ENCODE measurements around the gene TMEM240. TPM values are rescaled to one million over a fixed set of nuclear protein-coding genes. Genes with fewer than 3 reads are reported as not detected.
"Not testable (repeated sequence)": the region's sequence is repeated elsewhere in the genome, so short reads cannot be mapped to it uniquely, and the experiment has no call there.

TMEM240 gene
- polyA plus RNA-seq, 6 donors from 2014 or later, result not detected

DNA sequence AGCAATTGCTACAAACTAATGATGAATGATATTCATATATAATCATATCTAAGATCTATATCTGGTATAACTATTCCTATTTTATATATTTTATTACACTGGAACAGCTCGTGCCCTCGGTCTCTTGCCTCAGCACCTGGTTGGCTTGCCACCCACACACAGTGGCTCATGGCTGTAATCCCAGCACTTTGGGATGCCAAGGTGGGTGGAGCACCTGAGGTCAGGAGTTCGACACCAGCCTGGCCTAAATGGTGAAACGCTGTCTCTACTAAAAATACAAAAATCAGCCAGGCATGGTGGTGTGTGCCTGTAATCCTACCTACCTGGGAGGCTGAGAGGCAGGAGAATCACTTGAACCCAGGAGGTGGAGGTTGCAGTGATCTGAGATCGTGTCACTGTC, 34.6 kb downstream of the TMEM240 start:
- not testable (repeated sequence) for H3K27me3 Mint-ChIP-seq; DNase-seq; H3K36me3 Mint-ChIP-seq; ATAC-seq (ENCODE audit: low read depth in 2 of 2); H3K9me3 Mint-ChIP-seq
- peaks cover 11 to 16% (median 11%) of the 10 kb centered on the region in 3 donors for H3K4me1 Mint-ChIP-seq
- peak overlapping the region in 7 of 8 donors; percentile 72 to 92 (median 86) for H3K4me3 Mint-ChIP-seq
- H3K27ac Mint-ChIP-seq, result peak overlapping the region in 5 of 6 donors; percentile 78 to 99 (median 98)

DNA sequence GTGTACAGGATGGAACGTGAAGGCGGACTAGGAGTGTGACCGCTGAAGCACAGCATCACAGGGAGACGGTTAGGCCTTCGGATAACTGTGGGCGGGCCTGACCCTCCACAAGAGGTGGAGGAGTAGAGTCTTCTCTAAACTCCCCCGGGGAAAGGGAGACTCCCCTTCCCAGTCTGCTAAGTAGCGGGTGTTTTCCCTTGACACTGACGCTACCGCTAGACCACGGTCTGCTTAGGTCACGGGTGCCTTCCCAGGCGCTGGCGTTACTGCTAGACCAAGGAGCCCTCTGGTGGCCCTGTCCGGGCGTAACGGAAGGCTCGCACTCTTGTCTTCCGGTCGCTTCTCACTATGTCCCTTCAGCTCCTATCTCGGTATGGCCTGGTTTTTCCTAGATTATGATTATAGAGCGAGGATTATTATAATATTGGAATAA, 35.0 kb downstream of the TMEM240 start:
- not testable (repeated sequence) for H3K36me3 Mint-ChIP-seq, H3K9me3 Mint-ChIP-seq, H3K27me3 Mint-ChIP-seq
- Mint-ChIP-seq H3K27ac (peak overlapping the region; percentile 95 to 99 (median 98)), H3K4me3 (peak overlapping the region; percentile 72 to 92 (median 84)), H3K4me1 (peaks cover 10 to 14% (median 10%) of the 10 kb centered on the region in 3 donors)
- peak; percentile 34 for DNase-seq
- ATAC-seq (ENCODE audit: low read depth in 2 of 2), result peak; percentile 82 to 87

- H3K27ac Mint-ChIP-seq, result peak overlapping the region; percentile 95 to 99 (median 98)
- peaks cover 10 to 14% (median 10%) of the 10 kb centered on the region in 3 donors for H3K4me1 Mint-ChIP-seq
- ATAC-seq (ENCODE audit: low read depth in 2 of 2), result peak; percentile 44 to 51
- not testable (repeated sequence) for H3K36me3 Mint-ChIP-seq, H3K27me3 Mint-ChIP-seq, H3K9me3 Mint-ChIP-seq
- H3K4me3 Mint-ChIP-seq, result peak overlapping the region; percentile 72 to 92 (median 84)
- DNase-seq, result peak; percentile 51
Measured at GRCh38 chr1:1504777-1505365, 35.6 kb downstream of the TMEM240 start.

GRCh38 chr1:1495461-1495975, 44.9 kb downstream of the TMEM240 start:
- peaks cover 12 to 17% of the 10 kb centered on the region in 2 donors for H3K36me3 Mint-ChIP-seq
- H3K9me3 Mint-ChIP-seq, result peaks cover 0 to 11% (median 9%) of the 10 kb centered on the region in 7 donors
- H3K4me3 Mint-ChIP-seq; H3K4me1 Mint-ChIP-seq; DNase-seq; H3K27ac Mint-ChIP-seq; H3K27me3 Mint-ChIP-seq; ATAC-seq (ENCODE audit: low read depth in 2 of 2): not testable (repeated sequence)

- not testable (repeated sequence) for H3K27ac Mint-ChIP-seq; H3K27me3 Mint-ChIP-seq; ATAC-seq (ENCODE audit: low read depth in 2 of 2); H3K4me3 Mint-ChIP-seq; H3K4me1 Mint-ChIP-seq; DNase-seq
- H3K9me3 Mint-ChIP-seq, result peaks cover 0 to 11% (median 9%) of the 10 kb centered on the region in 7 donors
- H3K36me3 Mint-ChIP-seq, result peaks cover 12 to 17% of the 10 kb centered on the region in 2 donors
Measured at GRCh38 chr1:1494311-1494710, 46.1 kb downstream of the TMEM240 start.

DNA sequence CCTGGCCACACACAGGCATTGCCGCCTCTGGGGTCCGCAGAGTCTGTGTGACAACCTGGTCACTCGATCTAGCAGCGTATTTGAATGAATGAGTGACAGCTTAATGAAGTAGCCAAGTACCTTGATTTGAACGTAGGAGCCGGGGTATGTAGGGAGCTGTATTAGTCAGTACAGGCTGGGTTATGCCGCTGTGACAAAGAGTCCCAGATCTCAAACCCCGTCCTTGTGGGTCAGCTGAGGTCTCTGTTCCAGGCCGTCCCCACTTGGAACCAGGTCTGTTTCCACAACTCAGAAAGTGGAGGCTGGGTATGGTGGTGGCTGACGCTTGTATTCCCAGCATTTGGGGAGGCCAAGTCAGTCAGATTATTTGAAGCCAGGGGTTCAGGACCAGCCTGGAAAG, 48.8 kb downstream of the TMEM240 start:
- H3K36me3 Mint-ChIP-seq, result peaks cover 12 to 17% of the 10 kb centered on the region in 2 donors
- H3K9me3 Mint-ChIP-seq, result peaks cover 0 to 11% (median 9%) of the 10 kb centered on the region in 7 donors
- no peak for ATAC-seq (ENCODE audit: low read depth in 2 of 2)
- H3K4me3 Mint-ChIP-seq, result no peak overlapping the region
- no peaks in the 10 kb centered on the region for H3K4me1 Mint-ChIP-seq
- no peak overlapping the region for H3K27ac Mint-ChIP-seq
- no peak for DNase-seq
- no peaks in the 10 kb centered on the region for H3K27me3 Mint-ChIP-seq

- DNase-seq (no peak), ATAC-seq (ENCODE audit: low read depth in 2 of 2) (no peak)
- no peaks in the 10 kb centered on the region for H3K4me1 Mint-ChIP-seq
- H3K9me3 Mint-ChIP-seq, result peaks cover 0 to 11% (median 9%) of the 10 kb centered on the region in 7 donors
- no peaks in the 10 kb centered on the region for H3K27me3 Mint-ChIP-seq
- peaks cover 12 to 17% of the 10 kb centered on the region in 2 donors for H3K36me3 Mint-ChIP-seq
- H3K27ac Mint-ChIP-seq, result no peak overlapping the region
- no peak overlapping the region for H3K4me3 Mint-ChIP-seq
Measured at GRCh38 chr1:1490633-1491230, 49.7 kb downstream of the TMEM240 start.

DNA sequence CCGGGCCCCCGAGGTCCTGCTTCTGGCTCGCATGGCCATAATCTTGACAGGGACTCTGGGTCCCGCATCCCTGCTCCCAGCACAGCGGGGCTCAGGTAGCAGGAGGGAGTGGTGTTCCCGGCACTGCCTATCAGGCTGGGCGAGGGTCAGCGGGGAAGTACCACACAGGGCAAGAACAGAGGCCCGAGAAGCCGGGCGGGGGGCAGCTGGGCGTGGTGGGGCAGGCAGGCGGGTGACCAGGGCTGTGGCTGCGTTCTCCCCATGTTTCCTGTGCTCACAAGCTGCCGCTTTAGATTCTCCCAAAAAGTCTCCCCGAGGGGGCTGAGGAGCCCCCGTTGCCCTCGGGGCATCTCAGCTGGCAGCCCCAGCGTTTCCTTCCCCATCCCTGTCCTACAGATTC, 50.6 kb downstream of the TMEM240 start:
- ATAC-seq (ENCODE audit: low read depth in 2 of 2) (no peak), DNase-seq (no peak)
- no peak overlapping the region for H3K27ac Mint-ChIP-seq
- no peak overlapping the region for H3K4me3 Mint-ChIP-seq
- no peaks in the 10 kb centered on the region for H3K4me1 Mint-ChIP-seq
- H3K36me3 Mint-ChIP-seq, result peaks cover 12 to 17% of the 10 kb centered on the region in 2 donors
- peaks cover 0 to 11% (median 9%) of the 10 kb centered on the region in 7 donors for H3K9me3 Mint-ChIP-seq
- no peaks in the 10 kb centered on the region for H3K27me3 Mint-ChIP-seq

DNA sequence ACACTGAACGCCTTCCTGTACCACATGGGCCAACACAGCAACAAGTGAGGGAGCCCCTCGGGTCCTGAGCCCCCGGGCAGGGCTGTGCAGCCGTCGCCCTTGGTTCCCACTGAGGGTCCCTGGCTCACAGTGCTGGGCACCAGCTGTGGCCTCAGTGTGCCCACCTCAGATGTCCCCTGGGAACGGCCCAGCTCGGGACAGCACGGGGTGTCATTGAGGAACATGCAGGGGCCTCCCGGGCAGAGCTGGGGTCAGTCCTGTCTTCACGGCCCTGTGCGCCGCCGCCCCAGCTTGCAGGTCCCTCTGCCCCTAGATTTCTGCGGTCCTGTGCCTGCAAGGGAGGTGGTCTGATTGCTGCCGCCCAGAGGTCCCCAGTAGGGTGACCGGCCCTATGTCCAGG, 51.2 kb downstream of the TMEM240 start:
- Mint-ChIP-seq H3K27me3 (no peaks in the 10 kb centered on the region), H3K4me3 (no peak overlapping the region), H3K4me1 (no peaks in the 10 kb centered on the region), H3K9me3 (peaks cover 0 to 11% (median 9%) of the 10 kb centered on the region in 7 donors), H3K27ac (peak overlapping the region in 1 of 6 donors; percentile 80), H3K36me3 (peaks cover 12 to 17% of the 10 kb centered on the region in 2 donors)
- no peak for ATAC-seq (ENCODE audit: low read depth in 2 of 2)
- no peak for DNase-seq

- H3K36me3 Mint-ChIP-seq, result peaks cover 0 to 6% of the 10 kb centered on the region in 2 donors
- no peaks in the 10 kb centered on the region for H3K9me3 Mint-ChIP-seq
- no peak overlapping the region for H3K27ac Mint-ChIP-seq
- H3K4me3 Mint-ChIP-seq, result no peak overlapping the region
- ATAC-seq (ENCODE audit: low read depth in 2 of 2) (no peak), DNase-seq (no peak)
- H3K27me3 Mint-ChIP-seq, result no peaks in the 10 kb centered on the region
- no peaks in the 10 kb centered on the region for H3K4me1 Mint-ChIP-seq
Measured at GRCh38 chr1:1487701-1488100, 52.7 kb downstream of the TMEM240 start.

- not testable (repeated sequence) for H3K27me3 Mint-ChIP-seq; H3K4me1 Mint-ChIP-seq; ATAC-seq (ENCODE audit: low read depth in 2 of 2); H3K36me3 Mint-ChIP-seq; H3K4me3 Mint-ChIP-seq; H3K9me3 Mint-ChIP-seq; H3K27ac Mint-ChIP-seq; DNase-seq
Measured at GRCh38 chr1:1485755-1486317, 54.6 kb downstream of the TMEM240 start.

- H3K27ac Mint-ChIP-seq; H3K4me3 Mint-ChIP-seq; H3K27me3 Mint-ChIP-seq; H3K4me1 Mint-ChIP-seq; H3K9me3 Mint-ChIP-seq; H3K36me3 Mint-ChIP-seq; DNase-seq; ATAC-seq (ENCODE audit: low read depth in 2 of 2): not testable (repeated sequence)
Measured at GRCh38 chr1:1484976-1485750, 55.3 kb downstream of the TMEM240 start.
